ENCODE measurements around the gene CCDC51. TPM values are rescaled to one million over a fixed set of nuclear protein-coding genes. Genes with fewer than 3 reads are reported as not detected.

Gene CCDC51
- total RNA-seq, 1 experiment from 2014 or later: 29.3 TPM

GRCh38 chr3:48474619-48475018 is 34.7 kb upstream of the CCDC51 start:
- no peak overlapping the region for H3K9ac ChIP-seq (ENCODE audit: low read length)
- H3K27me3 ChIP-seq (ENCODE audit: insufficient read depth, low read length): no peaks in the 10 kb centered on the region
- ChIA-PET POLR2A (no interaction called here), CTCF (no interaction called here), RAD21 (ENCODE audit: low non-redundant PET in 1 of 2, low total read pairs in 2 of 2, uncharacterized antibody in 2 of 2, unreplicated experiment in 2 of 2) (no interaction called here)
- peaks cover 28% of the 10 kb centered on the region for H3K79me2 ChIP-seq (ENCODE audit: insufficient read depth, low read length)
- H2AFZ ChIP-seq (ENCODE audit: low read depth, low read length, poor library complexity, severe bottlenecking): no peak overlapping the region
- no peaks in the 10 kb centered on the region for H4K20me1 ChIP-seq (ENCODE audit: insufficient read depth)
- no TSS peak for BruUV-seq (replicated peaks)
- H3K9me3 ChIP-seq (ENCODE audit: control insufficient read depth in 1 of 2, insufficient read depth in 1 of 2, low read depth in 1 of 2, low read length in 2 of 2): no peaks in the 10 kb centered on the region
- no peak for ATAC-seq
- TF ChIP-seq EGR1 (IDR thresholded peaks at IDR 0.05; ENCODE audit: low read depth) (no peak), ELF1 (IDR thresholded peaks at IDR 0.05; ENCODE audit: borderline replicate concordance, low read depth) (no peak), ZBTB33 (IDR thresholded peaks at IDR 0.05; ENCODE audit: extremely low read depth, insufficient replicate concordance, low read length) (no peak), MAX (IDR thresholded peaks at IDR 0.05) (no peak), SRF (IDR thresholded peaks at IDR 0.05; ENCODE audit: low read depth) (no peak), CBX3 (IDR thresholded peaks at IDR 0.05; ENCODE audit: low read depth) (no peak), TCF7L2 (IDR thresholded peaks at IDR 0.05; ENCODE audit: borderline replicate concordance, extremely low read depth, insufficient read depth, insufficient read length) (no peak), ATF3 (IDR thresholded peaks at IDR 0.05) (no peak), REST (IDR thresholded peaks at IDR 0.05; ENCODE audit: low read depth) (no peak), POLR2A (IDR thresholded peaks at IDR 0.05; ENCODE audit: borderline replicate concordance, extremely low read depth, insufficient read depth, insufficient read length) (no peak), ZFX (IDR thresholded peaks at IDR 0.05) (no peak), EZH2phosphoT487 (IDR thresholded peaks at IDR 0.05; ENCODE audit: borderline replicate concordance) (no peak), SP1 (IDR thresholded peaks at IDR 0.05; ENCODE audit: low read depth) (no peak), CTCF (IDR thresholded peaks at IDR 0.05 in 2 of 3, conservative IDR thresholded peaks at IDR 0.05 in 1 of 3; ENCODE audit: borderline replicate concordance in 1 of 3, insufficient read depth in 1 of 3, low read depth in 2 of 3, low read length in 2 of 3) (no peak), CEBPB (IDR thresholded peaks at IDR 0.05; ENCODE audit: low read depth) (no peak), RAD21 (IDR thresholded peaks at IDR 0.05; ENCODE audit: low read depth) (no peak), POLR2AphosphoS5 (IDR thresholded peaks at IDR 0.05; ENCODE audit: low read depth, low read length) (no peak)
- peak overlapping the region; percentile 6; the same call in 1 of the 2 replicates for H3K4me2 ChIP-seq (ENCODE audit: low read length)
- no peak for DNase-seq (ENCODE audit: low read depth, low spot score)
- H3K4me1 ChIP-seq (ENCODE audit: control insufficient read depth in 1 of 2, insufficient read depth in 2 of 2, low read length in 2 of 2): peaks cover 20 to 29% of the 10 kb centered on the region in 2 experiments; a peak in 3 of 4 replicates
- intact Hi-C loops (cut with micrococcal nuclease): no loop called here
- H3K27ac ChIP-seq (ENCODE audit: low read depth, low read length): no peak overlapping the region
- H3K4me3 ChIP-seq (replicated peaks in 1 of 2; ENCODE audit: low read depth in 1 of 2, low read length in 2 of 2): no peak overlapping the region
- H3K36me3 ChIP-seq (ENCODE audit: control insufficient read depth in 1 of 2, insufficient read depth in 2 of 2, low read length in 2 of 2): no peaks in the 10 kb centered on the region
- no peaks in the 10 kb centered on the region for H3K9me2 ChIP-seq (ENCODE audit: insufficient read depth)
